Thoracic aorta (tissue), 2 donors: Measurements from ENCODE around the gene YEATS2. TPM values are rescaled to one million over a fixed set of nuclear protein-coding genes. Genes with fewer than 3 reads are reported as not detected.

ENCODE experiments used
- ATAC-seq: fragments of 150-250 bp; one replicate; pipeline ENCODE4 v1.8.0; 2017; ENCODE audit warnings: low read depth; ENCODE audit not compliant: insufficient number of reproducible peaks, low FRiP score
- DNase-seq: peaks from one replicate; pipeline ENCODE4 v3.0.0-alpha.2; 2020; ENCODE audit warnings: low spot score
- H3K27ac ChIP-seq, 2 donors: fragments of 200-600 bp; sonication (generic); 1 replicate in 1 of 2; 2 replicates in 1 of 2; pipeline ENCODE4 v1.5.1; 2016; ENCODE audit warnings: mild to moderate bottlenecking in 2 of 2, moderate library complexity in 2 of 2
- H3K27me3 ChIP-seq: fragments of 200-600 bp; sonication (generic); replicated peaks from 2 replicates; pipeline ENCODE4 v1.6.0; 2016; ENCODE audit warnings: mild to moderate bottlenecking; ENCODE audit not compliant: insufficient read depth
- H3K36me3 ChIP-seq: fragments of 200-600 bp; sonication (generic); one replicate; pipeline ENCODE4 v1.5.1; 2016
- H3K4me1 ChIP-seq, 2 donors: fragments of 200-600 bp; sonication (generic); 1 replicate in 1 of 2; 2 replicates in 1 of 2; pipeline versions ENCODE4 v1.5.1 to v1.6.0; 2016; ENCODE audit warnings: low read depth in 2 of 2, mild to moderate bottlenecking in 1 of 2; ENCODE audit not compliant: control insufficient read depth in 1 of 2
- H3K4me3 ChIP-seq: fragments of 200-600 bp; sonication (generic); 2 replicates; pipeline ENCODE4 v1.5.1; 2016; ENCODE audit warnings: mild to moderate bottlenecking
- H3K9me3 ChIP-seq: fragments of 200-600 bp; sonication (generic); 2 replicates; pipeline ENCODE4 v1.5.1; 2016
- CTCF ChIP-seq: fragments of 200-600 bp; sonication (generic); IDR thresholded peaks from one replicate; pipeline ENCODE4 v1.5.1; 2019; ENCODE audit warnings: antibody characterized with exemption
- total RNA-seq, 2 donors: library from RNA; depleted of rRNA; stranded (reverse); fragments of >200 nt; gene quantifications; one replicate each; pipeline versions ENCODE4 v1.1.0 to v1.2.3, GENCODE V29; 2016

The YEATS2 gene
- total RNA-seq, 2 donors from 2014 or later: 25.3 to 34.2 TPM

GRCh38 chr3:183833516-183833915 is 135.9 kb downstream of the YEATS2 start:
- Histone ChIP-seq H3K9me3 (no peaks in the 10 kb centered on the region), H3K4me3 (no peak overlapping the region), H3K27ac (no peak overlapping the region), H3K4me1 (no peaks in the 10 kb centered on the region), H3K36me3 (peaks cover 11% of the 10 kb centered on the region), H3K27me3 (no peaks in the 10 kb centered on the region)
- TF ChIP-seq CTCF: no peak
- ATAC-seq: no peak
- no peak for DNase-seq

GRCh38 chr3:183837390-183837789 is 139.8 kb downstream of the YEATS2 start:
- DNase-seq: no peak
- no peak overlapping the region for H3K4me3 ChIP-seq
- no peak for TF ChIP-seq CTCF
- no peaks in the 10 kb centered on the region for H3K27me3 ChIP-seq
- H3K4me1 ChIP-seq: no peaks in the 10 kb centered on the region
- no peak overlapping the region for H3K27ac ChIP-seq
- peaks cover 31% of the 10 kb centered on the region for H3K36me3 ChIP-seq
- no peaks in the 10 kb centered on the region for H3K9me3 ChIP-seq
- ATAC-seq: no peak

- Histone ChIP-seq H3K27ac (no peak overlapping the region), H3K36me3 (peaks cover 31% of the 10 kb centered on the region), H3K9me3 (no peaks in the 10 kb centered on the region), H3K4me1 (no peaks in the 10 kb centered on the region), H3K4me3 (no peak overlapping the region), H3K27me3 (no peaks in the 10 kb centered on the region)
- no peak for TF ChIP-seq CTCF
- ATAC-seq (no peak), DNase-seq (no peak)
These were observed 140.3 kb downstream of the YEATS2 start for GRCh38 chr3:183837894-183838293.

GRCh38 chr3:183839751-183840150 is 142.2 kb downstream of the YEATS2 start:
- H3K36me3 ChIP-seq: peaks cover 40% of the 10 kb centered on the region
- ATAC-seq (no peak), DNase-seq (no peak)
- no peak overlapping the region for H3K27ac ChIP-seq
- no peak overlapping the region for H3K4me3 ChIP-seq
- no peak for TF ChIP-seq CTCF
- H3K9me3 ChIP-seq: no peaks in the 10 kb centered on the region
- no peaks in the 10 kb centered on the region for H3K27me3 ChIP-seq
- no peaks in the 10 kb centered on the region for H3K4me1 ChIP-seq

GRCh38 chr3:183844606-183845005 is 147.0 kb downstream of the YEATS2 start:
- TF ChIP-seq CTCF: no peak
- DNase-seq (no peak), ATAC-seq (no peak)
- H3K4me3 ChIP-seq: no peak overlapping the region
- H3K36me3 ChIP-seq: peaks cover 40% of the 10 kb centered on the region
- no peaks in the 10 kb centered on the region for H3K27me3 ChIP-seq
- H3K27ac ChIP-seq: no peak overlapping the region
- no peaks in the 10 kb centered on the region for H3K4me1 ChIP-seq
- H3K9me3 ChIP-seq: no peaks in the 10 kb centered on the region
